ENCODE data around the gene MKNK2. TPM values are rescaled to one million over a fixed set of nuclear protein-coding genes. Genes with fewer than 3 reads are reported as not detected.

MKNK2 gene
- total RNA-seq, 1 experiment from 2014 or later: 271 TPM

- no peak for DNase-seq (ENCODE audit: low read depth, low spot score)
- CTCF ChIA-PET: no interaction called here
- H3K9ac ChIP-seq (ENCODE audit: low read length): no peak overlapping the region
- no peaks in the 10 kb centered on the region for H4K20me1 ChIP-seq (ENCODE audit: insufficient read depth)
- H3K36me3 ChIP-seq (ENCODE audit: control insufficient read depth in 1 of 2, insufficient read depth in 2 of 2, low read length in 2 of 2): 0 out of 4 replicates have a peak, but pooled peaks cover 3 to 5% of the 10 kb centered on the region in 2 experiments
- H3K27ac ChIP-seq (ENCODE audit: low read depth, low read length): no peak overlapping the region
- H3K4me3 ChIP-seq (replicated peaks in 1 of 2; ENCODE audit: low read depth in 1 of 2, low read length in 2 of 2): no peak overlapping the region
- RAD21 ChIA-PET (ENCODE audit: low non-redundant PET in 1 of 2, low total read pairs in 2 of 2, uncharacterized antibody in 2 of 2, unreplicated experiment in 2 of 2): no interaction called here
- 0 out of 2 replicates have a peak, but pooled peaks cover 4% of the 10 kb centered on the region for H3K79me2 ChIP-seq (ENCODE audit: insufficient read depth, low read length)
- no peaks in the 10 kb centered on the region for H3K27me3 ChIP-seq (ENCODE audit: insufficient read depth, low read length)
- H2AFZ ChIP-seq (ENCODE audit: low read depth, low read length, poor library complexity, severe bottlenecking): no peak overlapping the region
- H3K4me2 ChIP-seq (ENCODE audit: low read length): no peak overlapping the region
- H3K9me2 ChIP-seq (ENCODE audit: insufficient read depth): no peaks in the 10 kb centered on the region
- H3K9me3 ChIP-seq (ENCODE audit: control insufficient read depth in 1 of 2, insufficient read depth in 1 of 2, low read depth in 1 of 2, low read length in 2 of 2): no peaks in the 10 kb centered on the region
- no peak for ATAC-seq
- intact Hi-C loops (cut with micrococcal nuclease): no loop called here
- no peaks in the 10 kb centered on the region for H3K4me1 ChIP-seq (ENCODE audit: control insufficient read depth in 1 of 2, insufficient read depth in 2 of 2, low read length in 2 of 2)
- TF ChIP-seq, protein P1, sequence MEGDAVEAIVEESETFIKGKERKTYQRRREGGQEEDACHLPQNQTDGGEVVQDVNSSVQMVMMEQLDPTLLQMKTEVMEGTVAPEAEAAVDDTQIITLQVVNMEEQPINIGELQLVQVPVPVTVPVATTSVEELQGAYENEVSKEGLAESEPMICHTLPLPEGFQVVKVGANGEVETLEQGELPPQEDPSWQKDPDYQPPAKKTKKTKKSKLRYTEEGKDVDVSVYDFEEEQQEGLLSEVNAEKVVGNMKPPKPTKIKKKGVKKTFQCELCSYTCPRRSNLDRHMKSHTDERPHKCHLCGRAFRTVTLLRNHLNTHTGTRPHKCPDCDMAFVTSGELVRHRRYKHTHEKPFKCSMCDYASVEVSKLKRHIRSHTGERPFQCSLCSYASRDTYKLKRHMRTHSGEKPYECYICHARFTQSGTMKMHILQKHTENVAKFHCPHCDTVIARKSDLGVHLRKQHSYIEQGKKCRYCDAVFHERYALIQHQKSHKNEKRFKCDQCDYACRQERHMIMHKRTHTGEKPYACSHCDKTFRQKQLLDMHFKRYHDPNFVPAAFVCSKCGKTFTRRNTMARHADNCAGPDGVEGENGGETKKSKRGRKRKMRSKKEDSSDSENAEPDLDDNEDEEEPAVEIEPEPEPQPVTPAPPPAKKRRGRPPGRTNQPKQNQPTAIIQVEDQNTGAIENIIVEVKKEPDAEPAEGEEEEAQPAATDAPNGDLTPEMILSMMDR (IDR thresholded peaks at IDR 0.05 in 2 of 3, conservative IDR thresholded peaks at IDR 0.05 in 1 of 3; ENCODE audit: borderline replicate concordance in 1 of 3, insufficient read depth in 1 of 3, low read depth in 2 of 3, low read length in 2 of 3): no peak
- no peak for TF ChIP-seq EZH2phosphoT487 (IDR thresholded peaks at IDR 0.05; ENCODE audit: borderline replicate concordance)
- no peak for TF ChIP-seq POLR2AphosphoS5 (IDR thresholded peaks at IDR 0.05; ENCODE audit: low read depth, low read length)
- no peak for TF ChIP-seq RAD21 (IDR thresholded peaks at IDR 0.05; ENCODE audit: low read depth)
- no peak for TF ChIP-seq EGR1 (IDR thresholded peaks at IDR 0.05; ENCODE audit: low read depth)
- no peak for TF ChIP-seq EZH2 (IDR thresholded peaks at IDR 0.05)
- TF ChIP-seq REST (IDR thresholded peaks at IDR 0.05; ENCODE audit: low read depth): no peak
- TF ChIP-seq ATF3 (IDR thresholded peaks at IDR 0.05): no peak
- no peak for TF ChIP-seq FOSL1 (IDR thresholded peaks at IDR 0.05; ENCODE audit: low read depth)
- TF ChIP-seq, protein P2, sequence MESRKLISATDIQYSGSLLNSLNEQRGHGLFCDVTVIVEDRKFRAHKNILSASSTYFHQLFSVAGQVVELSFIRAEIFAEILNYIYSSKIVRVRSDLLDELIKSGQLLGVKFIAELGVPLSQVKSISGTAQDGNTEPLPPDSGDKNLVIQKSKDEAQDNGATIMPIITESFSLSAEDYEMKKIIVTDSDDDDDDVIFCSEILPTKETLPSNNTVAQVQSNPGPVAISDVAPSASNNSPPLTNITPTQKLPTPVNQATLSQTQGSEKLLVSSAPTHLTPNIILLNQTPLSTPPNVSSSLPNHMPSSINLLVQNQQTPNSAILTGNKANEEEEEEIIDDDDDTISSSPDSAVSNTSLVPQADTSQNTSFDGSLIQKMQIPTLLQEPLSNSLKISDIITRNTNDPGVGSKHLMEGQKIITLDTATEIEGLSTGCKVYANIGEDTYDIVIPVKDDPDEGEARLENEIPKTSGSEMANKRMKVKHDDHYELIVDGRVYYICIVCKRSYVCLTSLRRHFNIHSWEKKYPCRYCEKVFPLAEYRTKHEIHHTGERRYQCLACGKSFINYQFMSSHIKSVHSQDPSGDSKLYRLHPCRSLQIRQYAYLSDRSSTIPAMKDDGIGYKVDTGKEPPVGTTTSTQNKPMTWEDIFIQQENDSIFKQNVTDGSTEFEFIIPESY (IDR thresholded peaks at IDR 0.05; ENCODE audit: extremely low read depth, insufficient replicate concordance, low read length): no peak
- no TSS peak for BruUV-seq (replicated peaks)
- POLR2A ChIA-PET: no interaction called here
These were observed 47.2 kb downstream of the MKNK2 start for GRCh38 chr19:2003874-2004273.
